Measurements from ENCODE around the gene E2F4.

E2F4 gene

GRCh38 chr16:67192781-67193361, 916 bp downstream of the E2F4 start:
- DNase-seq (ENCODE audit: low read depth), result no peak
- H3K4me3 ChIP-seq (ENCODE audit: low read length), result peak overlapping the region; percentile 69
- no peak for TF ChIP-seq CTCF (IDR thresholded peaks at IDR 0.05; ENCODE audit: insufficient read depth, low read depth, low read length, missing control alignments)

GRCh38 chr16:67193536-67193935, 1.6 kb downstream of the E2F4 start:
- no peak for DNase-seq (ENCODE audit: low read depth)
- no peak for TF ChIP-seq CTCF (IDR thresholded peaks at IDR 0.05; ENCODE audit: insufficient read depth, low read depth, low read length, missing control alignments)
- peak overlapping the region; percentile 69 for H3K4me3 ChIP-seq (ENCODE audit: low read length)

GRCh38 chr16:67194260-67194659, 2.3 kb downstream of the E2F4 start:
- TF ChIP-seq CTCF (IDR thresholded peaks at IDR 0.05; ENCODE audit: insufficient read depth, low read depth, low read length, missing control alignments), result no peak
- no peak overlapping the region for H3K4me3 ChIP-seq (ENCODE audit: low read length)
- DNase-seq (ENCODE audit: low read depth), result no peak

GRCh38 chr16:67195676-67196075, 3.7 kb downstream of the E2F4 start:
- no peak for DNase-seq (ENCODE audit: low read depth)
- no peak for TF ChIP-seq CTCF (IDR thresholded peaks at IDR 0.05; ENCODE audit: insufficient read depth, low read depth, low read length, missing control alignments)
- no peak overlapping the region for H3K4me3 ChIP-seq (ENCODE audit: low read length)

GRCh38 chr16:67196881-67197280, 4.9 kb downstream of the E2F4 start:
- H3K4me3 ChIP-seq (ENCODE audit: low read length), result no peak overlapping the region
- no peak for TF ChIP-seq CTCF (IDR thresholded peaks at IDR 0.05; ENCODE audit: insufficient read depth, low read depth, low read length, missing control alignments)

DNA sequence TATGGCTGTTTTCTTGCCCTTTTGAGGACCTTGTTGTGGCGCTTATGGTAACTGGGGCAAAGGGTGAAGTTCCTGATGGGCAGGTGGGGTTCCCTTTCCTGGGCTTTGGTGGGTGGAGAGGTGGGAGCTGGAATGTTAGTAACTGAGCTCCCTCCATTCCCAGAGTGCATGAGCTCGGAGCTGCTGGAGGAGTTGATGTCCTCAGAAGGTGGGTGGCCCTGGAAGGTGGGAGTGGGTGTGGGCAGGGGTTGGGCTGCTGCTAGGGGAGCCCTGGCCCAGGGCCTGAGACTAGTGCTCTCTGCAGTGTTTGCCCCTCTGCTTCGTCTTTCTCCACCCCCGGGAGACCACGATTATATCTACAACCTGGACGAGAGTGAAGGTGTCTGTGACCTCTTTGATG, 5.7 kb downstream of the E2F4 start:
- no peak overlapping the region for H3K4me3 ChIP-seq (ENCODE audit: low read length)
- no peak for TF ChIP-seq CTCF (IDR thresholded peaks at IDR 0.05; ENCODE audit: insufficient read depth, low read depth, low read length, missing control alignments)
- DNase-seq (ENCODE audit: low read depth), result no peak

More at GRCh38 chr16:67196881-67197280, 4.9 kb downstream of the E2F4 start:
- no peak for DNase-seq (ENCODE audit: low read depth)

- TF ChIP-seq CTCF (IDR thresholded peaks at IDR 0.05; ENCODE audit: insufficient read depth, low read depth, low read length, missing control alignments), result peak; percentile 99
- peak; percentile 82 for DNase-seq (ENCODE audit: low read depth)
- H3K4me3 ChIP-seq (ENCODE audit: low read length), result peak overlapping the region; percentile 87
These were observed 6.3 kb downstream of the E2F4 start for GRCh38 chr16:67198238-67198734.
